Calu3 (cell line): ENCODE measurements around the gene INPP5F. TPM values are rescaled to one million over a fixed set of nuclear protein-coding genes. Genes with fewer than 3 reads are reported as not detected.

ENCODE experiments used
- BruUV-seq: library from RNA; stranded (reverse); fragments of 400-500 nt; replicated peaks from 2 replicates; lab custom pipeline; 2021; lab: Mats Ljungman, UMichigan
- CTCF ChIA-PET: fragments of 300-600 bp; sonication (Branson Sonifier 250); formaldehyde crosslinking; loops from one replicate; lab custom pipeline; 2022; ENCODE audit warnings: antibody characterized with exemption; lab: Charles Lee
- DNase-seq: peaks from one replicate; pipeline ENCODE4 v3.0.0; 2022
- H3K27ac Mint-ChIP-seq: one replicate; pipeline ENCODE4 v1.8.0; 2022; ENCODE audit warnings: mixed read lengths; ENCODE audit not compliant: unreplicated experiment
- H3K27me3 Mint-ChIP-seq: one replicate; pipeline ENCODE4 v1.8.0; 2022; ENCODE audit warnings: mixed read lengths; ENCODE audit not compliant: unreplicated experiment
- H3K36me3 Mint-ChIP-seq: one replicate; pipeline ENCODE4 v1.8.0; 2022; ENCODE audit warnings: mild to moderate bottlenecking, moderate library complexity, mixed read lengths; ENCODE audit not compliant: insufficient read depth, unreplicated experiment
- H3K4me1 Mint-ChIP-seq: one replicate; pipeline ENCODE4 v1.8.0; 2022; ENCODE audit warnings: mild to moderate bottlenecking, low read depth, mixed read lengths; ENCODE audit not compliant: unreplicated experiment
- H3K4me3 Mint-ChIP-seq: one replicate; pipeline ENCODE4 v1.8.0; 2022; ENCODE audit warnings: mild to moderate bottlenecking, low read depth, moderate library complexity, mixed read lengths; ENCODE audit not compliant: unreplicated experiment
- H3K9me3 Mint-ChIP-seq: one replicate; pipeline ENCODE4 v1.8.0; 2022; ENCODE audit warnings: low read depth, mixed read lengths; ENCODE audit not compliant: unreplicated experiment
- CTCF ChIP-seq: fragments of 200-600 bp; IDR thresholded peaks from one replicate; pipeline ENCODE4 v1.8.0; 2022; ENCODE audit warnings: antibody characterized with exemption; ENCODE audit not compliant: unreplicated experiment
- intact Hi-C: fragments of 100-400 bp; cut with micrococcal nuclease; formaldehyde crosslinking; loops from one replicate; pipeline ENCODE4 v1.10.0; 2022; ENCODE audit not compliant: unreplicated experiment
- total RNA-seq: library from RNA; stranded (reverse); gene quantifications from 2 replicates; pipeline ENCODE4 v1.2.3, GENCODE V29; 2022

The INPP5F gene
- total RNA-seq, 1 experiment from 2014 or later, result 6.9 TPM

DNA sequence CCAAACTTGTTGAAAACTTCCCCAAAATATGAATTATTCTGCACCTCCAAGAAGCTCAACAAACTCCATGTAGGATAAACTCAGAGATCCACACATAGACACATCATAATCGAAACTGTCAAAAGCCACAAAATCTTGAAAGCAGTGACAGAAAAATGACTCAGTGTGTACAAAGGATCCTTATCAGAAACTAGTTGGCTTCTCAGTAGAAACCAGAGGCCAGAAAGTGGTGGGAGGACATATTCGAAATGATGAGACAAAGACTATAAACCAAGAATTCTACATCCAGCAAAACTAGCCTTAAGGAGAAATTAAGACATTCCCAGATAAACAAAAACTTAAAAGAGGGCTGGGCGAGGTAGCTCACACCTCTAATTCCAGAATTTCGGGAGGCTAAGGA lies 108.3 kb downstream of the INPP5F start:
- no TSS peak for BruUV-seq
- no peaks in the 10 kb centered on the region for H3K9me3 Mint-ChIP-seq
- intact Hi-C loops, result loop anchor here (5.0 kb wide), 2 partner anchors 82 to 147 kb away; no protein-coding TSS in a partner anchor
- no peak for TF ChIP-seq CTCF
- CTCF ChIA-PET, result no interaction called here
- H3K4me1 Mint-ChIP-seq, result peaks cover 8% of the 10 kb centered on the region
- no peaks in the 10 kb centered on the region for H3K27me3 Mint-ChIP-seq
- no peak for DNase-seq
- H3K27ac Mint-ChIP-seq, result no peak overlapping the region
- H3K36me3 Mint-ChIP-seq, result peaks cover 22% of the 10 kb centered on the region
- H3K4me3 Mint-ChIP-seq, result no peak overlapping the region

DNA sequence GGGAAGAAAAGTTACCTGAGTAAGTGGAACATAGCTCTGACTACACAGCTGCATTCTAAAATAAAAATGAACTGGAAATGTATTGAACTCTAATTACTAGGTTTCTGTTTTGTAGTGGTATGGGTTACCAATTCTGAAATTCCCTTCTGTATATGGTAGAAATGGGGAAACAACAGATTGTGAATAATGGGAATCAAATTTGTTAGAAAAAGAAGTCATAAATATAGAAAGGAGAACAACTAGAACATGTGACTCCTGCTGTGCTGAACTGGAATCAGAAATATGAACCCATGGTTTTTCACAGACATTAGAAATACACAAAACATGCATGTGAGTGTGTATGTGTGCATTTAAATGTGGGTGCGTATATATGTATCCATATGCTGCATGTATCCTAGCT lies 119.8 kb downstream of the INPP5F start:
- Mint-ChIP-seq H3K36me3 (peaks cover 15% of the 10 kb centered on the region), H3K4me3 (no peak overlapping the region), H3K27ac (no peak overlapping the region), H3K9me3 (no peaks in the 10 kb centered on the region), H3K4me1 (no peaks in the 10 kb centered on the region), H3K27me3 (no peaks in the 10 kb centered on the region)
- no peak for TF ChIP-seq CTCF
- intact Hi-C loops, result no loop called here
- no TSS peak for BruUV-seq
- CTCF ChIA-PET, result no interaction called here
- no peak for DNase-seq

DNA sequence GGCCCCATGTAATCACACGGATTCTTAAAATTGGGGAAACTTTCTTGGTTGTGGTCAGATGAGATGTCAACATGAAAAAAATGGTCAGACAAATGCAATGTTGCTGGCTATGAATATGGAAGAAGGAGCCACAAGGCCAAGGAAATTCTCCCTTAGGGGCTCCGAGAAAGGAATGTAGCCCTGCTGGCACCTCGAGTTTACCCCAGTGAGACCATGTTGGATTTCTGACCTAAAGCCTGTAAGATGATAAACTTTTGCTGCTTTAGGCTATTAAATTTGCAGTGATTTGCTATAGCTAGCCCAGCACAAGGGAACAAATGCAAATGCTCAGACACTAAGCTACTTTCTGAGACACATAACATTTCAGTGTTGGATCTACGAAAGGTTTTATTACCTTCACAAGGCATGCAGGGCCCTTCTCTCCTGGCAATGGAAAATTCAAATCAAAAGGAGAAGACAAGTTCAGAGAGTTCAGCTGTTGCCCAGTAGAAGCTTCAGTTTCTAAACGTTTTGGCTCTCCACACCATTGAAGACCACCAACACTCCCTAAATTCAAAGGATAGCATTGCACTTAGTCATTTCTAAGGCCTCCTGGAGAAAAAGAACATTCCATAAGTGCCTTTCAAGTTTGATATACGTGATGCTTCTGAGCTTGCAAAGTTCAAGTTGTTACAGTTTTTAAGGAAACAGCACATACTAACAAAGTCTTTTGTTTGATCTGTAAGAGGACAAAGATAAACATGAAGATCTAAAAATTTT lies 123.4 kb downstream of the INPP5F start:
- DNase-seq, result no peak
- Mint-ChIP-seq H3K9me3 (no peaks in the 10 kb centered on the region), H3K4me3 (no peak overlapping the region), H3K4me1 (no peaks in the 10 kb centered on the region), H3K36me3 (peaks cover 14% of the 10 kb centered on the region), H3K27me3 (no peaks in the 10 kb centered on the region), H3K27ac (no peak overlapping the region)
- BruUV-seq, result no TSS peak
- TF ChIP-seq CTCF, result no peak
- intact Hi-C loops, result no loop called here
- CTCF ChIA-PET, result no interaction called here

DNA sequence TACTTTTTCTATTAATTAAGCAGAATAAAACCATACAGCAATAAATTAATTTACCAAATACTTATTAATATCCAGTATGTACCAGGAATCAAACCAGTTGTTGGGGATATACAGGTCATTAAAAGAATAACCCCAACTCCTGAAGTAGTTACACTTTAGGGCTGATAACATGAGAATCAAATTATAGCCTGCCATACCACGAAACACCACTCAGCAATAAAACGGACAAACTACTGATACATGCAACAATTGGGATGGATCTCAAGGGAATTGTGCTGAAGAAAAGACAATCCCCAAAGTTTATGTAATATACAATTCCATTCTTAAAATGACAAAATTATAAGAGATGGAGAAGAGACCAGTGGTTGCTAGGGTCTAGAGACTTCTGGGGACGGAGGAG lies 124.1 kb downstream of the INPP5F start:
- Mint-ChIP-seq H3K36me3 (peaks cover 14% of the 10 kb centered on the region), H3K27ac (no peak overlapping the region), H3K9me3 (no peaks in the 10 kb centered on the region), H3K4me1 (no peaks in the 10 kb centered on the region), H3K27me3 (no peaks in the 10 kb centered on the region), H3K4me3 (no peak overlapping the region)
- DNase-seq, result no peak
- CTCF ChIA-PET, result interaction anchor here (0.7 kb wide), 1 partner anchor 646 kb away, joined by 5 read pairs; no protein-coding TSS in a partner anchor
- no peak for TF ChIP-seq CTCF
- intact Hi-C loops, result no loop called here
- BruUV-seq, result no TSS peak
